ENCODE results near the gene SHMT2. TPM values are rescaled to one million over a fixed set of nuclear protein-coding genes. Genes with fewer than 3 reads are reported as not detected.

SHMT2 gene
- total and polyA plus RNA-seq, 2 experiments from 2014 or later, result 125 to 387 TPM

DNA sequence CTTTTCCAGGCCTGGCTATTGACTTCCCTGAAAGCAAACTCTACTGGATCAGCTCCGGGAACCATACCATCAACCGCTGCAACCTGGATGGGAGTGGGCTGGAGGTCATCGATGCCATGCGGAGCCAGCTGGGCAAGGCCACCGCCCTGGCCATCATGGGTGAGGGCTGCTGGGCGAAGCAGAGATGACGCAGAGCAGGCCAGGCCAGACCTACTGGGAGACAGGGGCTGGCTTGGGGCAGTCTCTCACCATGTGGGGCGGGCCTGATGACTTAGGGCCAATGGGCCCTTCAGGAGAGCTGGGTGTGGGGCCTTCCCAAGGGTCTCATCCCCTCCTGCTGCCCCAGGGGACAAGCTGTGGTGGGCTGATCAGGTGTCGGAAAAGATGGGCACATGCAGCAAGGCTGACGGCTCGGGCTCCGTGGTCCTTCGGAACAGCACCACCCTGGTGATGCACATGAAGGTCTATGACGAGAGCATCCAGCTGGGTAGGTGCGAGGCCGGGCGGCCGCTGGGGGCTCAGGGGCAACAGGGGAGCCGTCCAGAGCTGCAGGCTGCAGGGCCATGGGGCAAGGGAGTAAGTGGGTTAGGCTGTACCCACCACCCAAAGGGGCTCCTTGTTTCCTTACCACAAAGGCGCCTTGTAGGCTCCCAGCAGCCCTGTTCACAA lies 49.1 kb upstream of the SHMT2 start:
- peaks cover 24% of the 10 kb centered on the region for H3K36me3 ChIP-seq (ENCODE audit: insufficient read depth)
- H3F3A ChIP-seq (replicated peaks; ENCODE audit: low read depth), result peaks cover 30% of the 10 kb centered on the region
- H3K27ac ChIP-seq (ENCODE audit: low read depth), result no peak overlapping the region
- H3K36me3 Mint-ChIP-seq (ENCODE audit: low read depth), result peaks cover 90% of the 10 kb centered on the region
- no peaks in the 10 kb centered on the region for H3K9me2 ChIP-seq (ENCODE audit: insufficient read depth)
- no peak overlapping the region for H3K4me3 Mint-ChIP-seq
- no peaks in the 10 kb centered on the region for H3K4me1 ChIP-seq (ENCODE audit: insufficient read depth)
- H3K79me2 ChIP-seq (replicated peaks; ENCODE audit: insufficient read depth), result no peaks in the 10 kb centered on the region; the same call in 1 of the 2 replicates
- no peak overlapping the region for H3K4me2 ChIP-seq
- no peak overlapping the region for H2AFZ ChIP-seq
- H3K4me1 Mint-ChIP-seq, result peaks cover 5% of the 10 kb centered on the region; the same call in 2 of the 3 replicates
- no peaks in the 10 kb centered on the region for H3K27me3 ChIP-seq (ENCODE audit: insufficient read depth)
- peaks cover 7% of the 10 kb centered on the region; the same call in 1 of the 2 replicates for H4K20me1 ChIP-seq (replicated peaks; ENCODE audit: insufficient read depth)
- H3K4me3 ChIP-seq, result no peak overlapping the region
- no peak for ATAC-seq
- no peak for DNase-seq (ENCODE audit: low spot score)
- no peaks in the 10 kb centered on the region for H3K9me3 Mint-ChIP-seq
- TF ChIP-seq NANOG (IDR thresholded peaks at IDR 0.05; ENCODE audit: borderline replicate concordance), result no peak
- TF ChIP-seq EZH2phosphoT487 (IDR thresholded peaks at IDR 0.05; ENCODE audit: unreplicated experiment), result no peak
- TF ChIP-seq ZNF114 (CRISPR knock-in tag; IDR thresholded peaks at IDR 0.05), result no peak
- TF ChIP-seq ZNF331 (CRISPR knock-in tag; IDR thresholded peaks at IDR 0.05; ENCODE audit: low read depth), result no peak
- TF ChIP-seq POLR2AphosphoS5 (IDR thresholded peaks at IDR 0.05; ENCODE audit: low read depth), result no peak
- no peak for TF ChIP-seq ZNF462 (CRISPR knock-in tag; IDR thresholded peaks at IDR 0.05)
- H3K27me3 Mint-ChIP-seq (ENCODE audit: insufficient read depth, low read depth, poor library complexity), result peaks cover 27% of the 10 kb centered on the region
- no peak overlapping the region for H3K27ac Mint-ChIP-seq
